K562 (cell line): ENCODE measurements around the gene AMER3.

ENCODE experiments used
- JUND ChIP-seq, 2 experiments: IDR thresholded peaks; 2 replicates in 1 of 2; 3 replicates in 1 of 2; pipeline ENCODE4 v1.6.1; 2011; ENCODE audit warnings: borderline replicate concordance in 2 of 2, low read depth in 2 of 2, low read length in 2 of 2, improper control_type of control experiment in 1 of 2, missing biosample characterization in 1 of 2, missing genetic modification characterization in 1 of 2, missing genetic modification reagents in 1 of 2
- POLR2A ChIP-seq: fragments of 450-650 bp; conservative IDR thresholded peaks from 2 replicates; pipeline ENCODE4 v1.6.1; 2016
- RFX5 ChIP-seq: IDR thresholded peaks from 2 replicates; pipeline ENCODE4 v1.6.1; 2011; ENCODE audit warnings: low read depth, mild to moderate bottlenecking, improper control_type of control experiment, low read length
- SREBF2 ChIP-seq: sonication (generic); formaldehyde crosslinking; IDR thresholded peaks from 2 replicates; pipeline ENCODE4 v1.4.0; 2020; ENCODE audit warnings: mild to moderate bottlenecking, missing genetic modification reagents
- TF ChIP-seq, protein P1 (sequence below), 3 experiments: IDR thresholded peaks in 2 of 3; conservative IDR thresholded peaks in 1 of 3; 2 replicates each; pipeline ENCODE4 v1.5.1; 2011 to 2012; ENCODE audit warnings: low read length in 3 of 3, mild to moderate bottlenecking in 3 of 3, control low read depth in 2 of 3, improper control_type of control experiment in 1 of 3, inconsistent platforms in 1 of 3, low read depth in 1 of 3, mixed read lengths in 1 of 3, moderate library complexity in 1 of 3; ENCODE audit not compliant: insufficient read depth in 2 of 3
- TF ChIP-seq, protein P2 (sequence below), 2 experiments: fragments of 450-650 bp; conservative IDR thresholded peaks; 2 replicates each; pipeline ENCODE4 v1.6.1; 2017; ENCODE audit warnings: mild to moderate bottlenecking in 2 of 2, moderate library complexity in 2 of 2

DNA sequence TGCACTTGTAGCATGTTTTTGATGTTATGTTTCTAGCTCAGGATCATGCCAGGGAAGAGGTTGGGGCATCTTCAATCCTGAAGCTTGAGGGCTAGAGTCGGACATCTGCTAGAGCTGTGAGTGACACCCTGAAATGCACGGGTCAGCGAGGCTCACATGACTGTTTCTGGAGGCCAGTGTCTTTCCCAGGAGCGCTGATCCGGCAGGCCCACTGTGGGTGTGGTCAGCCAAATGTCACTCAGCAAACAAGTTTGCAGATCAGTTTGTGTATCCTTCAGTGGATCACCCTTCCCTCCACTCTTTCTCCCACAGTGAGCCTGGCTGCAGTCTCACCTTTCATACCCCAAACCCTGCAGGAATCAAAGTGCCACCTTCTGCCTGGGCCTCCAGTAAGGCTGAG lies 58.4 kb downstream of the AMER3 start:
- TF ChIP-seq, protein P1, sequence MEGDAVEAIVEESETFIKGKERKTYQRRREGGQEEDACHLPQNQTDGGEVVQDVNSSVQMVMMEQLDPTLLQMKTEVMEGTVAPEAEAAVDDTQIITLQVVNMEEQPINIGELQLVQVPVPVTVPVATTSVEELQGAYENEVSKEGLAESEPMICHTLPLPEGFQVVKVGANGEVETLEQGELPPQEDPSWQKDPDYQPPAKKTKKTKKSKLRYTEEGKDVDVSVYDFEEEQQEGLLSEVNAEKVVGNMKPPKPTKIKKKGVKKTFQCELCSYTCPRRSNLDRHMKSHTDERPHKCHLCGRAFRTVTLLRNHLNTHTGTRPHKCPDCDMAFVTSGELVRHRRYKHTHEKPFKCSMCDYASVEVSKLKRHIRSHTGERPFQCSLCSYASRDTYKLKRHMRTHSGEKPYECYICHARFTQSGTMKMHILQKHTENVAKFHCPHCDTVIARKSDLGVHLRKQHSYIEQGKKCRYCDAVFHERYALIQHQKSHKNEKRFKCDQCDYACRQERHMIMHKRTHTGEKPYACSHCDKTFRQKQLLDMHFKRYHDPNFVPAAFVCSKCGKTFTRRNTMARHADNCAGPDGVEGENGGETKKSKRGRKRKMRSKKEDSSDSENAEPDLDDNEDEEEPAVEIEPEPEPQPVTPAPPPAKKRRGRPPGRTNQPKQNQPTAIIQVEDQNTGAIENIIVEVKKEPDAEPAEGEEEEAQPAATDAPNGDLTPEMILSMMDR (IDR thresholded peaks at IDR 0.05 in 2 of 3, conservative IDR thresholded peaks at IDR 0.05 in 1 of 3; ENCODE audit: insufficient read depth in 2 of 3, low read depth in 1 of 3, low read length in 3 of 3): no peak
- TF ChIP-seq POLR2A (no peak), JUND (IDR thresholded peaks at IDR 0.05; ENCODE audit: borderline replicate concordance, low read depth, low read length) (no peak), JUND (tag; IDR thresholded peaks at IDR 0.05; ENCODE audit: borderline replicate concordance, low read depth, low read length) (no peak), SREBF2 (no peak), RFX5 (no peak)
- TF ChIP-seq, protein P2, sequence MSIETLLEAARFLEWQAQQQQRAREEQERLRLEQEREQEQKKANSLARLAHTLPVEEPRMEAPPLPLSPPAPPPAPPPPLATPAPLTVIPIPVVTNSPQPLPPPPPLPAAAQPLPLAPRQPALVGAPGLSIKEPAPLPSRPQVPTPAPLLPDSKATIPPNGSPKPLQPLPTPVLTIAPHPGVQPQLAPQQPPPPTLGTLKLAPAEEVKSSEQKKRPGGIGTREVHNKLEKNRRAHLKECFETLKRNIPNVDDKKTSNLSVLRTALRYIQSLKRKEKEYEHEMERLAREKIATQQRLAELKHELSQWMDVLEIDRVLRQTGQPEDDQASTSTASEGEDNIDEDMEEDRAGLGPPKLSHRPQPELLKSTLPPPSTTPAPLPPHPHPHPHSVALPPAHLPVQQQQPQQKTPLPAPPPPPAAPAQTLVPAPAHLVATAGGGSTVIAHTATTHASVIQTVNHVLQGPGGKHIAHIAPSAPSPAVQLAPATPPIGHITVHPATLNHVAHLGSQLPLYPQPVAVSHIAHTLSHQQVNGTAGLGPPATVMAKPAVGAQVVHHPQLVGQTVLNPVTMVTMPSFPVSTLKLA (conservative IDR thresholded peaks at IDR 0.05): no peak
